ENCODE results near the gene YARS2.
"Not testable (repeated sequence)": the region's sequence is repeated elsewhere in the genome, so short reads cannot be mapped to it uniquely, and the experiment has no call there.

The YARS2 gene

GRCh38 chr12:32708926-32709325 lies 46.8 kb downstream of the YARS2 start:
- Mint-ChIP-seq H3K4me1 (no peaks in the 10 kb centered on the region), H3K27ac (no peak overlapping the region), H3K27me3 (ENCODE audit: low read depth, poor library complexity) (no peaks in the 10 kb centered on the region), H3K9me3 (no peaks in the 10 kb centered on the region), H3K4me3 (no peak overlapping the region), H3K36me3 (ENCODE audit: low read depth) (peaks cover 53% of the 10 kb centered on the region)
- no peak for DNase-seq
- TF ChIP-seq, protein P1, sequence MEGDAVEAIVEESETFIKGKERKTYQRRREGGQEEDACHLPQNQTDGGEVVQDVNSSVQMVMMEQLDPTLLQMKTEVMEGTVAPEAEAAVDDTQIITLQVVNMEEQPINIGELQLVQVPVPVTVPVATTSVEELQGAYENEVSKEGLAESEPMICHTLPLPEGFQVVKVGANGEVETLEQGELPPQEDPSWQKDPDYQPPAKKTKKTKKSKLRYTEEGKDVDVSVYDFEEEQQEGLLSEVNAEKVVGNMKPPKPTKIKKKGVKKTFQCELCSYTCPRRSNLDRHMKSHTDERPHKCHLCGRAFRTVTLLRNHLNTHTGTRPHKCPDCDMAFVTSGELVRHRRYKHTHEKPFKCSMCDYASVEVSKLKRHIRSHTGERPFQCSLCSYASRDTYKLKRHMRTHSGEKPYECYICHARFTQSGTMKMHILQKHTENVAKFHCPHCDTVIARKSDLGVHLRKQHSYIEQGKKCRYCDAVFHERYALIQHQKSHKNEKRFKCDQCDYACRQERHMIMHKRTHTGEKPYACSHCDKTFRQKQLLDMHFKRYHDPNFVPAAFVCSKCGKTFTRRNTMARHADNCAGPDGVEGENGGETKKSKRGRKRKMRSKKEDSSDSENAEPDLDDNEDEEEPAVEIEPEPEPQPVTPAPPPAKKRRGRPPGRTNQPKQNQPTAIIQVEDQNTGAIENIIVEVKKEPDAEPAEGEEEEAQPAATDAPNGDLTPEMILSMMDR (IDR thresholded peaks at IDR 0.05), result no peak

DNA sequence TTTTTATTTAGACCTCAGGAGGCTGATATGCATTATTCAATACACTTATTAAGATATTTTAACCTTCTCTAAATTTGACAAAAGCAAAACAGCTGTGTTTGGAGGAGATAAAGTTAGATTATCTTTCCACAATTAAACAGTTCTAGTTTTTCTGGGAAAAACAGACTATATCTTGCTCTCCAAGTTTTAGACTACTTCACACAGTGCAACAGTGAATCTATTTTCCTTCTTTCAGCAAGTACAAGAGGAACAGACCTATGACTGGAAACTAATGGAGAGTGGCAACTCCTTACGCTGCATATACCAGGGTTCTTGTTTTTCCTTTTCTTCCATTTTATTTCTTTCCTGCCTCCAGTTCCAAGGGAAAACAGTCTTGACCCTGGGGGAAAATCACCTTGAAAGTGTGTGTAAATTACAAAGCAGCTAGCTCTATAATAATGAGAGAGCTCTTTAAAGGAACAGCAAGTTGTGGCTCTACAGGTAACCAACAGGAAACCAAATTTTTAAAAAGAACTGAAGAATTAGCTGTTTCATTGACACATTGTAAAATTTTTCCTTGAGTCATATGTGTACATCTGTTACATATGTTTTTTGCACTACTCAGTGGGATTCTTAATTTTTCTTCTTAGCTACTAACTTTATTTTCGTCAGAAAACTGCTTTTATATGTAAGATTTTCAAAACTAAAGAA lies 49.2 kb downstream of the YARS2 start:
- TF ChIP-seq, protein P1 (IDR thresholded peaks at IDR 0.05), result no peak
- Mint-ChIP-seq H3K27ac (peak overlapping the region; percentile 59), H3K36me3 (ENCODE audit: low read depth) (peaks cover 38% of the 10 kb centered on the region), H3K9me3 (no peaks in the 10 kb centered on the region), H3K4me3 (no peak overlapping the region), H3K4me1 (peaks cover 6% of the 10 kb centered on the region), H3K27me3 (ENCODE audit: low read depth, poor library complexity) (no peaks in the 10 kb centered on the region)
- no peak for DNase-seq

DNA sequence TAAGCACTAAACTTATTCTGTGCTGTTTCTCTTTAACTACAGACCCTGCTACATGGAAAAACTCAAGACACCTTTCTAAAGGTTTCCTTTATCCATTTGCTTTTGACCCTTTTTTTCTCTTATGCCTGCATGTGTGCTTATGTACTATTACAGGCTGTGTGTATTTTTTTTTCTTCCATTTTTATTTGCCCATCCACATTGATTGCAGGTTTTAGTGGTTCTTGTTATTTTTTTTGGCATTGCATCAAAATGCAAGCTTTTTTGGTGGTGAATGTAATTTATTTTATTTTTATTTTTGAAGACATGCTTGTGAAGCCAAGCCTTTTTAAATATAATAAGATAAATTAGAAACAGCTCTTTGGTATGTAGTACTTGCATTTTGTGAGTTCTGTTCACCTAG lies 49.9 kb downstream of the YARS2 start:
- TF ChIP-seq, protein P1 (IDR thresholded peaks at IDR 0.05), result no peak
- H3K27me3 Mint-ChIP-seq (ENCODE audit: low read depth, poor library complexity), result no peaks in the 10 kb centered on the region
- H3K27ac Mint-ChIP-seq, result peak overlapping the region; percentile 58
- peaks cover 35% of the 10 kb centered on the region for H3K36me3 Mint-ChIP-seq (ENCODE audit: low read depth)
- H3K9me3 Mint-ChIP-seq, result no peaks in the 10 kb centered on the region
- no peak overlapping the region for H3K4me3 Mint-ChIP-seq
- H3K4me1 Mint-ChIP-seq, result peaks cover 6% of the 10 kb centered on the region
- no peak for DNase-seq

- H3K4me1 Mint-ChIP-seq, result peaks cover 10% of the 10 kb centered on the region
These were observed 52.8 kb downstream of the YARS2 start for GRCh38 chr12:32702946-32703345.

DNA sequence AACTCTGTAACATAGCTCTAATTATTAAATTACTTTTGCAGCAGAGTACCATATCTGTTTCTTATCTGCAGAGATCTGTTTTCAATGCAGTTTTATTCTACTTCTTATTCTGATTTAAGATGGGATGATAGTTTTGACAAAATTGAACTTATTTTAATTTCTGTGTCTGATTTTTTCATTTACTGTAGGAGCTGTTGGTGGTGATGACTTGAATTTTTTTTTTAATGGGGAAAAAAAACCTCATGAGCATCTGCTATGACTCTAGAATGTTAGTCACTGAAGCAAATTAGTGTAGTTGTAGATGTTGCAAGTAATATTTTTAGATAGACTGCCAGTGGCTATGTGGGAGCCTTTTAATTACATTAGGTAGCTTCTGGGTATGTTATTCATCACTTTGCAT lies 53.2 kb downstream of the YARS2 start:
- Mint-ChIP-seq H3K27me3 (ENCODE audit: low read depth, poor library complexity) (no peaks in the 10 kb centered on the region), H3K4me3 (no peak overlapping the region), H3K27ac (no peak overlapping the region), H3K9me3 (no peaks in the 10 kb centered on the region), H3K4me1 (peaks cover 13% of the 10 kb centered on the region), H3K36me3 (ENCODE audit: low read depth) (peaks cover 19% of the 10 kb centered on the region)
- TF ChIP-seq, protein P1 (IDR thresholded peaks at IDR 0.05), result no peak
- no peak for DNase-seq

More at GRCh38 chr12:32702946-32703345, 52.8 kb downstream of the YARS2 start:
- no peak for DNase-seq
- TF ChIP-seq, protein P1 (IDR thresholded peaks at IDR 0.05), result no peak
- Mint-ChIP-seq H3K4me3 (no peak overlapping the region), H3K9me3 (no peaks in the 10 kb centered on the region), H3K27me3 (ENCODE audit: low read depth, poor library complexity) (no peaks in the 10 kb centered on the region), H3K36me3 (ENCODE audit: low read depth) (peaks cover 20% of the 10 kb centered on the region), H3K27ac (no peak overlapping the region)

- DNase-seq; H3K4me3 Mint-ChIP-seq; H3K27ac Mint-ChIP-seq; H3K27me3 Mint-ChIP-seq (ENCODE audit: low read depth, poor library complexity): not testable (repeated sequence)
- H3K4me1 Mint-ChIP-seq, result peaks cover 18% of the 10 kb centered on the region
- peaks cover 19% of the 10 kb centered on the region for H3K9me3 Mint-ChIP-seq
- peaks cover 38% of the 10 kb centered on the region for H3K36me3 Mint-ChIP-seq (ENCODE audit: low read depth)
These were observed 56.3 kb downstream of the YARS2 start for GRCh38 chr12:32699437-32699836.
